Measurements from ENCODE around the gene SND1. TPM values are rescaled to one million over a fixed set of nuclear protein-coding genes. Genes with fewer than 3 reads are reported as not detected.

SND1 gene
- total RNA-seq, 2 donors from 2014 or later: 246 to 256 TPM

DNA sequence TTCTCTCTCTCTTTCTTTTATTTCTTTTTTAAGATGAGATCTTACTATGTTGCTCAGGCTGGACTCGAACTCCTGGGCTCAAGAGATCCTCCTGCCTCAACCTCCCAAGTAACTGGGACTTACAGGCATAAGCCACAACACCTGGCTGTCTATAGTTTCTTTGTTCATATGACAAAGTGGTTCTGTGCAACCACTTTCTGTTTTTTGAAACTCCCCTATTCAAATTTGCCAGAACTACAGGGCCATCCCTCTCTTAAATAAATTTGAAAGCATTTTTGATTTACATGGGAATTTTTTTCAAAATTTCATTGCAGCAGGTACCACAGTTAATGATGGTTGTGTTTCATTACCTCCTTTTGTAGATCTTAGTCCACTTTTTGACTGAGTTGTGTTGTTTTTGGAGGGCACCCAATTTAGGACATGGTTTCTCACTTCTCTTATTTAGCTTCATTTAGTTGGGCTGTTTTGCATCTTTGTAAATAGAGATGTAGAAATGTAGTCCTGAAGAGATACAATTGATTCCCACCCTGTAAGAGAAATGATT, 260.0 kb downstream of the SND1 start:
- no peak for ATAC-seq (replicated peaks)

GRCh38 chr7:127912901-127913300, 260.9 kb downstream of the SND1 start:
- no peaks in the 10 kb centered on the region for H3K27me3 Mint-ChIP-seq
- H3K36me3 Mint-ChIP-seq (ENCODE audit: low read depth): peaks cover 39% of the 10 kb centered on the region

More for the DNA sequence above, 260.0 kb downstream of the SND1 start:
- H3K4me3 Mint-ChIP-seq: no peak overlapping the region
- H3K27me3 Mint-ChIP-seq: no peaks in the 10 kb centered on the region
- peaks cover 19% of the 10 kb centered on the region for H3K4me1 Mint-ChIP-seq
- H3K36me3 Mint-ChIP-seq (ENCODE audit: low read depth): peaks cover 47% of the 10 kb centered on the region
- H3K9me3 Mint-ChIP-seq: no peaks in the 10 kb centered on the region
- H3K27ac Mint-ChIP-seq: no peak overlapping the region

GRCh38 chr7:127913686-127914085, 261.7 kb downstream of the SND1 start:
- H3K27me3 Mint-ChIP-seq: no peaks in the 10 kb centered on the region
- no peak overlapping the region for H3K4me3 Mint-ChIP-seq
- H3K4me1 Mint-ChIP-seq: peaks cover 5% of the 10 kb centered on the region

More at GRCh38 chr7:127912901-127913300, 260.9 kb downstream of the SND1 start:
- H3K9me3 Mint-ChIP-seq: no peaks in the 10 kb centered on the region
- ATAC-seq (replicated peaks): no peak
- peaks cover 11% of the 10 kb centered on the region for H3K4me1 Mint-ChIP-seq
- H3K4me3 Mint-ChIP-seq: no peak overlapping the region
- no peak overlapping the region for H3K27ac Mint-ChIP-seq

GRCh38 chr7:127914693-127915092, 262.7 kb downstream of the SND1 start:
- no peaks in the 10 kb centered on the region for H3K27me3 Mint-ChIP-seq
- ATAC-seq (replicated peaks): no peak

More at GRCh38 chr7:127913686-127914085, 261.7 kb downstream of the SND1 start:
- Mint-ChIP-seq H3K27ac (no peak overlapping the region), H3K9me3 (no peaks in the 10 kb centered on the region), H3K36me3 (ENCODE audit: low read depth) (peaks cover 31% of the 10 kb centered on the region)
- no peak for ATAC-seq (replicated peaks)

DNA sequence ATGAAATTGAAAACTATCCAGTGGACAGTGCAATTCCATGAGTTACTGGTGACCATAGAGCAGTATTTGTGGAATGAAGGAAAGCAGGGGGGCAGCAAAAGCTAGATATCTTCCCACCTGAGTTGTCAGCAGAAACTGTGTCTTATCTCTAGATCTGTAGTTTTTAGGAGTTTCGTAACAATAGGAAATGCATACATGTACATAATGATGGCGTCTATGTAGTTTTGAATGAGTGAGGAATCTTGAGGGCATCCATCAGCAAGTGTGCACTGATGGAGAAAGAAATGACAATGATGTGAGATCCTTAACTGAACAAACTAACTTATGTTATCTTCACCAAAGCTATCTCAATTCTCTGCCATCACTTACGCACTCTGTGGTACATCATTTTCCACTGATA, 264.7 kb downstream of the SND1 start:
- Mint-ChIP-seq H3K27me3 (no peaks in the 10 kb centered on the region), H3K4me3 (no peak overlapping the region), H3K27ac (no peak overlapping the region), H3K9me3 (no peaks in the 10 kb centered on the region), H3K36me3 (ENCODE audit: low read depth) (peaks cover 3% of the 10 kb centered on the region), H3K4me1 (peaks cover 5% of the 10 kb centered on the region)
- ATAC-seq (replicated peaks): no peak

More at GRCh38 chr7:127914693-127915092, 262.7 kb downstream of the SND1 start:
- no peak overlapping the region for H3K4me3 Mint-ChIP-seq
- H3K36me3 Mint-ChIP-seq (ENCODE audit: low read depth): peaks cover 21% of the 10 kb centered on the region
- no peaks in the 10 kb centered on the region for H3K9me3 Mint-ChIP-seq
- no peaks in the 10 kb centered on the region for H3K4me1 Mint-ChIP-seq
- no peak overlapping the region for H3K27ac Mint-ChIP-seq

DNA sequence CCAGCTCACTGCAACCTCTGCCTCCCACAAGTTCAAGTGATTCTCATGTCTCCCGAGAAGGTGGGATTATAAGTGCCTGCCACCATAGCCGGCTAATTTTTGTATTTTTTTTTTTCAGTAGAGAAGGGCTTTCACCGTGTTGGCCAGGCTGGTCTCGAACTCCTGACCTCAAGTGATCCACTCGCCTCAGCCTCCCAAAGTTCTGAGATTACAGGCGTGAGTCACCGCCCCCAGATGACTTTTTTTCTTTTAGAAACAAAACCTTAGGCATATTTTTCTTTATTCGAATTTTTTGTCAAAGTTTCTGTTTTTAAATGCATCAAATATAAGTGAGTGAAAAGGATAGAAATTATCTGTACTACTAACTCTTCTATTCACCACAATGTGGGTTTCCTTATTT, 266.1 kb downstream of the SND1 start:
- Mint-ChIP-seq H3K4me3 (no peak overlapping the region), H3K36me3 (ENCODE audit: low read depth) (no peaks in the 10 kb centered on the region), H3K27ac (no peak overlapping the region), H3K9me3 (no peaks in the 10 kb centered on the region), H3K27me3 (no peaks in the 10 kb centered on the region), H3K4me1 (peaks cover 9% of the 10 kb centered on the region)
- ATAC-seq (replicated peaks): peak; percentile 21

GRCh38 chr7:127920787-127921438, 268.9 kb downstream of the SND1 start:
- H3K27ac Mint-ChIP-seq: peak overlapping the region; percentile 14
- peaks cover 18% of the 10 kb centered on the region for H3K4me1 Mint-ChIP-seq
- peaks cover 5% of the 10 kb centered on the region for H3K36me3 Mint-ChIP-seq (ENCODE audit: low read depth)
- H3K9me3 Mint-ChIP-seq: no peaks in the 10 kb centered on the region
- no peaks in the 10 kb centered on the region for H3K27me3 Mint-ChIP-seq
- no peak overlapping the region for H3K4me3 Mint-ChIP-seq
- ATAC-seq (replicated peaks): peak; percentile 50

GRCh38 chr7:127922656-127923055, 270.7 kb downstream of the SND1 start:
- Mint-ChIP-seq H3K9me3 (no peaks in the 10 kb centered on the region), H3K4me1 (peaks cover 25% of the 10 kb centered on the region), H3K36me3 (ENCODE audit: low read depth) (peaks cover 16% of the 10 kb centered on the region), H3K27me3 (no peaks in the 10 kb centered on the region), H3K27ac (no peak overlapping the region), H3K4me3 (no peak overlapping the region)
- no peak for ATAC-seq (replicated peaks)

DNA sequence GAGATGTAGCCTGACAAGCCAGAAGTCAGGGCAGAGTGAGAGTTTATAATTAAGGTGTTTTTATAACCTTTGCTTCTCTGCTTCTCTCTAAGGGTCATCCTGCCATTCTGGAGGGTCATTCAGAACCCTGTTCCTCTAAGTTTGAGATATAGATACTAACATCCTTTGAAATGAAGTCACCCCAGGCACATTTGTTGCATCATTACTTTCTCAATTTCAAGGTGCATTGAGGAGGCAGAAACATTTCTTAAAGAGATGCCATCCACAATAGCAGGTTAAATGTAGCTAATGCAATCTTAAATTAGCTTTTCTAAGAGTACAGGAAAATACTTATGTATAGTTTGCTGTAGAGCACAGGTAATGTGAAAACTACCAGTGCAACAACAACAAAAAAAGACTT, 272.9 kb downstream of the SND1 start:
- Mint-ChIP-seq H3K9me3 (no peaks in the 10 kb centered on the region), H3K36me3 (ENCODE audit: low read depth) (peaks cover 39% of the 10 kb centered on the region)

GRCh38 chr7:127927348-127927696, 275.3 kb downstream of the SND1 start:
- H3K27ac Mint-ChIP-seq: peak overlapping the region; percentile 21
- H3K9me3 Mint-ChIP-seq: no peaks in the 10 kb centered on the region
- H3K36me3 Mint-ChIP-seq (ENCODE audit: low read depth): peaks cover 63% of the 10 kb centered on the region
- H3K4me1 Mint-ChIP-seq: peaks cover 23% of the 10 kb centered on the region
- H3K27me3 Mint-ChIP-seq: no peaks in the 10 kb centered on the region
- no peak for ATAC-seq (replicated peaks)
- H3K4me3 Mint-ChIP-seq: no peak overlapping the region

More for the DNA sequence above, 272.9 kb downstream of the SND1 start:
- no peak for ATAC-seq (replicated peaks)
- peaks cover 30% of the 10 kb centered on the region for H3K4me1 Mint-ChIP-seq
- H3K27ac Mint-ChIP-seq: no peak overlapping the region
- no peaks in the 10 kb centered on the region for H3K27me3 Mint-ChIP-seq
- H3K4me3 Mint-ChIP-seq: no peak overlapping the region

GRCh38 chr7:127928222-127928621, 276.2 kb downstream of the SND1 start:
- no peak for ATAC-seq (replicated peaks)
- peak overlapping the region; percentile 58 for H3K27ac Mint-ChIP-seq
- H3K9me3 Mint-ChIP-seq: no peaks in the 10 kb centered on the region
- no peak overlapping the region for H3K4me3 Mint-ChIP-seq
- H3K27me3 Mint-ChIP-seq: no peaks in the 10 kb centered on the region
- peaks cover 20% of the 10 kb centered on the region for H3K4me1 Mint-ChIP-seq
- peaks cover 72% of the 10 kb centered on the region for H3K36me3 Mint-ChIP-seq (ENCODE audit: low read depth)

DNA sequence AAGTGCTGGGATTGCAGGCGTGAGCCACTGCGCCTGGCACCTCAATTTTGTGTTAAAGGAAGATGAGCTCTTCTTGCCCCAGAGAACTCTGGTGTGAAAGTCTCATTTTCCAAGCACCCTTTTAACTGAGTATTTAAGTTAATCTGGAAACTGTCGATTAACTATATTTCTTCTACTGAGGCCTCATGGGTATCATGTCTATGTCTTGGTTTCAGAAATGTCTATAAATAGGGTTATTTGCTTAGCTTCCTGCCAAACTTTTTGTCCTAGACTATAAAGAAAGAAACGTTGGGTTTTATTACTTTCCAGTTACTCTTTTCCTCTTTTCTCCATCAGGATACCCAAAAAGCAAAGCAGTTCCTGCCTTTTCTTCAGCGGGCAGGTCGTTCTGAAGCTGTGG, 276.9 kb downstream of the SND1 start:
- no peaks in the 10 kb centered on the region for H3K9me3 Mint-ChIP-seq
- H3K4me1 Mint-ChIP-seq: peaks cover 16% of the 10 kb centered on the region
- peaks cover 77% of the 10 kb centered on the region for H3K36me3 Mint-ChIP-seq (ENCODE audit: low read depth)
- H3K27me3 Mint-ChIP-seq: no peaks in the 10 kb centered on the region
- no peak overlapping the region for H3K27ac Mint-ChIP-seq
- no peak overlapping the region for H3K4me3 Mint-ChIP-seq
- no peak for ATAC-seq (replicated peaks)

- H3K4me1 Mint-ChIP-seq: peaks cover 18% of the 10 kb centered on the region
- H3K27ac Mint-ChIP-seq: no peak overlapping the region
- H3K4me3 Mint-ChIP-seq: no peak overlapping the region
- peaks cover 90% of the 10 kb centered on the region for H3K36me3 Mint-ChIP-seq (ENCODE audit: low read depth)
- H3K27me3 Mint-ChIP-seq: no peaks in the 10 kb centered on the region
- ATAC-seq (replicated peaks): no peak
- H3K9me3 Mint-ChIP-seq: no peaks in the 10 kb centered on the region
Observed at GRCh38 chr7:127930341-127931328, 278.6 kb downstream of the SND1 start.

- no peak for ATAC-seq (replicated peaks)
- no peak overlapping the region for H3K27ac Mint-ChIP-seq
- H3K4me3 Mint-ChIP-seq: no peak overlapping the region
- H3K9me3 Mint-ChIP-seq: no peaks in the 10 kb centered on the region
- peaks cover 96% of the 10 kb centered on the region for H3K36me3 Mint-ChIP-seq (ENCODE audit: low read depth)
- no peaks in the 10 kb centered on the region for H3K27me3 Mint-ChIP-seq
- H3K4me1 Mint-ChIP-seq: peaks cover 19% of the 10 kb centered on the region
Observed at GRCh38 chr7:127932076-127932475, 280.1 kb downstream of the SND1 start.

Data from activated T-helper 17 cell treated with anti-CD3 and anti-CD28 coated beads, Interleukin-2, amount 50 U/mL, for 72 hours (primary cell).